ENCODE results near the gene CCDC83.

GRCh38 chr11:85875505-85875904, 20.3 kb downstream of the CCDC83 start:
- TF ChIP-seq EZH2 (IDR thresholded peaks at IDR 0.05; ENCODE audit: insufficient read depth, poor library complexity, severe bottlenecking) (no peak), EZH2phosphoT487 (IDR thresholded peaks at IDR 0.05; ENCODE audit: insufficient read depth, low read depth) (no peak)

Measured in GM23248 (cell line).